ENCODE results near the gene RASL11B. TPM values are rescaled to one million over a fixed set of nuclear protein-coding genes. Genes with fewer than 3 reads are reported as not detected.

The RASL11B gene
- total RNA-seq, 4 donors from 2014 or later: 0.54 TPM; not detected in 3

GRCh38 chr4:52883707-52884669 is 21.9 kb downstream of the RASL11B start:
- Histone ChIP-seq H3K4me3 (no peak overlapping the region), H3K36me3 (no peaks in the 10 kb centered on the region), H3K27me3 (no peaks in the 10 kb centered on the region), H3K4me1 (no peaks in the 10 kb centered on the region), H3K27ac (no peak overlapping the region), H3K9me3 (no peaks in the 10 kb centered on the region)
- TF ChIP-seq POLR2A (IDR thresholded peaks at IDR 0.05): no peak
- no peak for TF ChIP-seq CTCF (IDR thresholded peaks at IDR 0.05)
- DNase-seq: no peak

GRCh38 chr4:52884994-52885393 is 22.9 kb downstream of the RASL11B start:
- Histone ChIP-seq H3K4me3 (no peak overlapping the region), H3K36me3 (no peaks in the 10 kb centered on the region), H3K27me3 (no peaks in the 10 kb centered on the region), H3K4me1 (no peaks in the 10 kb centered on the region), H3K27ac (no peak overlapping the region), H3K9me3 (no peaks in the 10 kb centered on the region)
- no peak for TF ChIP-seq CTCF (IDR thresholded peaks at IDR 0.05)
- no peak for TF ChIP-seq POLR2A (IDR thresholded peaks at IDR 0.05)
- DNase-seq: no peak

- TF ChIP-seq CTCF (IDR thresholded peaks at IDR 0.05) (no peak), POLR2A (IDR thresholded peaks at IDR 0.05) (no peak)
Observed at GRCh38 chr4:52889354-52889753, 27.2 kb downstream of the RASL11B start.

GRCh38 chr4:52889778-52890520 is 27.8 kb downstream of the RASL11B start:
- TF ChIP-seq POLR2A (IDR thresholded peaks at IDR 0.05): no peak
- no peak for TF ChIP-seq CTCF (IDR thresholded peaks at IDR 0.05)
- no peak overlapping the region for H3K4me3 ChIP-seq
- H3K36me3 ChIP-seq: no peaks in the 10 kb centered on the region
- H3K27ac ChIP-seq: no peak overlapping the region
- no peaks in the 10 kb centered on the region for H3K4me1 ChIP-seq
- no peaks in the 10 kb centered on the region for H3K27me3 ChIP-seq
- no peaks in the 10 kb centered on the region for H3K9me3 ChIP-seq
- DNase-seq: no peak

More at GRCh38 chr4:52889354-52889753, 27.2 kb downstream of the RASL11B start:
- no peak for DNase-seq
- Histone ChIP-seq H3K4me1 (no peaks in the 10 kb centered on the region), H3K36me3 (no peaks in the 10 kb centered on the region), H3K27me3 (no peaks in the 10 kb centered on the region), H3K4me3 (no peak overlapping the region), H3K27ac (no peak overlapping the region), H3K9me3 (no peaks in the 10 kb centered on the region)

GRCh38 chr4:52890521-52890791 is 28.3 kb downstream of the RASL11B start:
- Histone ChIP-seq H3K36me3 (no peaks in the 10 kb centered on the region), H3K4me3 (no peak overlapping the region), H3K27ac (no peak overlapping the region), H3K4me1 (no peaks in the 10 kb centered on the region), H3K27me3 (no peaks in the 10 kb centered on the region), H3K9me3 (no peaks in the 10 kb centered on the region)
- no peak for DNase-seq
- TF ChIP-seq CTCF (IDR thresholded peaks at IDR 0.05): no peak
- no peak for TF ChIP-seq POLR2A (IDR thresholded peaks at IDR 0.05)

All from Peyer's patch (tissue), 4 donors.